Large intestine (tissue), 3 donors: Measurements from ENCODE around the gene TM6SF1. TPM values are rescaled to one million over a fixed set of nuclear protein-coding genes. Genes with fewer than 3 reads are reported as not detected.
"Not testable (repeated sequence)": the region's sequence is repeated elsewhere in the genome, so short reads cannot be mapped to it uniquely, and the experiment has no call there.

Source experiments
- DNase-seq, 2 donors: peaks; one replicate each; pipeline versions ENCODE4 v3.0.0 to v3.0.0-alpha.2; 2013
- H3K27ac ChIP-seq: one replicate; pipeline ENCODE4 v1.5.1; 2013; ENCODE audit warnings: low read length
- H3K27me3 ChIP-seq: 2 replicates; pipeline ENCODE4 v1.6.1; 2013; ENCODE audit warnings: low read length; ENCODE audit not compliant: control insufficient read depth, insufficient read depth
- H3K36me3 ChIP-seq: 2 replicates; pipeline ENCODE4 v1.6.1; 2013; ENCODE audit warnings: low read length; ENCODE audit not compliant: control insufficient read depth, insufficient read depth
- H3K4me1 ChIP-seq: one replicate; pipeline ENCODE4 v1.6.1; 2013; ENCODE audit warnings: low read length; ENCODE audit not compliant: control insufficient read depth, insufficient read depth
- H3K4me3 ChIP-seq: one replicate; pipeline ENCODE4 v1.5.1; 2013; ENCODE audit warnings: low read length
- H3K9me3 ChIP-seq: one replicate; pipeline ENCODE4 v1.6.1; 2013; ENCODE audit warnings: mild to moderate bottlenecking, low read depth, low read length, moderate library complexity; ENCODE audit not compliant: control insufficient read depth
- WGBS: methylation state at CpG from one replicate; pipeline ENCODE4 v1.1.5; 2013; ENCODE audit warnings: low lambda C conversion rate; ENCODE audit not compliant: insufficient coverage; 5-methylcytosine and 5-hydroxymethylcytosine counted together
- polyA plus RNA-seq: library from polyadenylated mRNA; unstranded; fragments of 120-200 nt; gene quantifications from one replicate; pipeline ENCODE4 v1.2.1, GENCODE V29; 2013

The TM6SF1 gene
- polyA plus RNA-seq, 1 donor: 1.4 TPM

DNA sequence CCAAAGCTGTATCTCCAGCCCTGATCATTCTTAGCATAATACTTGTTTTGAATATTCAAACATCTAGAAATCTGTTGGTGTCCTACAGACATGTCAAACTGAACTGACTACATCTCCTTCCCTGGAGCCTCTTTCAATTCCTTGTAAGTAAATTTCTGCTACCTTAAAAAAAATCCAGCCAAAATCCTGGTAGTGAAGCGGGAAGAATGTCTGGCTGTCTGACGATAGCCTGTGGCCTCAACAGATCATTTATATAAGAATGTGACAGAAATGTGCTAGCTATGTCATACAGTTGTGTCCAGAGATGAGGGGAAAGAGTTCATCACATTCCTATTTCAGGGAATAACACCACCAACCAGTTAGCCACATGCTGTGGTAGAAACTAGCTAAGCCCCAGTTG, 18.6 kb upstream of the TM6SF1 start:
- no peaks in the 10 kb centered on the region for H3K9me3 ChIP-seq
- no peaks in the 10 kb centered on the region for H3K36me3 ChIP-seq
- H3K4me3 ChIP-seq: no peak overlapping the region
- no CpG with 5 or more reads among the region's 2 CpGs for WGBS
- no peaks in the 10 kb centered on the region for H3K27me3 ChIP-seq
- no peaks in the 10 kb centered on the region for H3K4me1 ChIP-seq
- no peak overlapping the region for H3K27ac ChIP-seq
- no peak for DNase-seq

DNA sequence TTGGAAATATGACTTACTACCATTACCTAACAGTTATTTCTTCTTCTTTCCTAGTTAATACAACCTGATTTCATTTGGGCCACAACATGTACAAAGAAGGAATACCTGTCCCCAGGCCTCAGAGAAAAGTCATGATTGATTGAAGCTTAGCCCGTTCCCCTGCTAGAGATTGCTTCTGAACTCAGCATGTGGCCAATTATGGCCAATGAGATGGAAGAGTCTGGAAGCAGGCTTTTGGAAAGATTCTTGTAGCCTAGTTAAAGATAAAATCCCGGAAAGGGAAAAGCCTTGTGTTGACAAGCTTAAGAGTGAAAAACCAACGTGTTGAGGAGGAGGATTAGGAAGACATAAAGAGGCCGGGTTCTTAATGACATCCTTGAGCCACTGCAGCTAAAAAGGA, 17.0 kb upstream of the TM6SF1 start:
- H3K27ac ChIP-seq: no peak overlapping the region
- H3K4me1 ChIP-seq: no peaks in the 10 kb centered on the region
- 39% methylated on average over 3 of the region's 4 CpGs for WGBS
- DNase-seq: no peak
- H3K4me3 ChIP-seq: no peak overlapping the region
- no peaks in the 10 kb centered on the region for H3K9me3 ChIP-seq
- peaks cover 4% of the 10 kb centered on the region for H3K27me3 ChIP-seq
- H3K36me3 ChIP-seq: no peaks in the 10 kb centered on the region

DNA sequence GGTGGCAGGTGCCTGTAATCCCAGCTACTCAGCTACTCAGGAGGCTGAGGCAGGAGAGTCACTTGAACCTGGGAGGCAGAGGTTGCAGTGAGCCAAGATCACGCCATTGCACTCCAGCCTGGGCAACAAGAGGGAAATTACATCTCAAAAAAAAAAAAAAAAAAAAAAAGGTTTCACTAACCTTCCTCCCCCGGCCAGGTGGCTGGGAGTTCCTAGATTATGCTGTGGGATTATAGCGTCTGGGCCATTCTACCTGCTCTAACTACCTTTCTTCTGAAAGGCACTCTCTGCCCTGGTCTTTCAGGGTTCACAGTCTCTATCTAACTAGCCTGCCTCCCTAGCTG, 15.5 kb upstream of the TM6SF1 start:
- not testable (repeated sequence) for H3K36me3 ChIP-seq, H3K4me1 ChIP-seq, H3K9me3 ChIP-seq, H3K4me3 ChIP-seq, DNase-seq, H3K27me3 ChIP-seq, H3K27ac ChIP-seq
- no CpG with 5 or more reads among the region's 3 CpGs for WGBS

DNA sequence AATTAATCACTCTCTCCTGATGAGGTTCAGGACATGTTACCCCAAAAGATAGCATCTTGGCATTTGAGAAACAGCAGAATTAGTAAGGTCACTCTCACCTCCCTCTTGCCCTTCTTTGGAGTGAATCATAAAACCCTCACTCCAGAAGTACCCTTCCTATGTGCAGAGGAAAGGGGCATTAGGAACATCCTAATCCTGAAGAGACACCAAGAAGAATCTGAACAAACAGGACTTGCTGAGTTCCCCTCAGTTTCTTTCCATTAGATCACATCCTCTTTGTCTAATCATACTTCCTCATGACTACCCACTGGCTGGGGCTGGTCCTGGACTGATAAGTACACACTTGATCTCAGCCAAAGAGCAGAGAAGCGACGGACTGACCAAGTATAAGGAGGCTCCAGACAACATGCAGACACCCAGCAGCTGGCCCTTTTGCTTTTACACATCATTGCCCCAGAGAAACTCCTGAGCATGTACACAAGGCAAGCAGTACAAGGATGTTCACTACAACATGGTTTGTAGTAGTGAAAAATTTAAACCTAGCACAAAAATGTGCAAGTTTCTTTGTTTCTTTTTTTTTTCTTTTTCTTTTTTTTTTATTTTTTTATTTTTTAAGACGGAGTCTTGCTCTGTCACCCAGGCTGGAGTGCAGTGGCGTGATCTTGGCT, 15.0 kb upstream of the TM6SF1 start:
- peaks cover 6% of the 10 kb centered on the region for H3K27me3 ChIP-seq
- H3K9me3 ChIP-seq: no peaks in the 10 kb centered on the region
- no peaks in the 10 kb centered on the region for H3K36me3 ChIP-seq
- H3K4me3 ChIP-seq: no peak overlapping the region
- H3K27ac ChIP-seq: no peak overlapping the region
- peak in 1 of 2 donors; percentile 22 for DNase-seq
- H3K4me1 ChIP-seq: no peaks in the 10 kb centered on the region
- WGBS: 100% methylated on average over 1 of the region's 4 CpGs

DNA sequence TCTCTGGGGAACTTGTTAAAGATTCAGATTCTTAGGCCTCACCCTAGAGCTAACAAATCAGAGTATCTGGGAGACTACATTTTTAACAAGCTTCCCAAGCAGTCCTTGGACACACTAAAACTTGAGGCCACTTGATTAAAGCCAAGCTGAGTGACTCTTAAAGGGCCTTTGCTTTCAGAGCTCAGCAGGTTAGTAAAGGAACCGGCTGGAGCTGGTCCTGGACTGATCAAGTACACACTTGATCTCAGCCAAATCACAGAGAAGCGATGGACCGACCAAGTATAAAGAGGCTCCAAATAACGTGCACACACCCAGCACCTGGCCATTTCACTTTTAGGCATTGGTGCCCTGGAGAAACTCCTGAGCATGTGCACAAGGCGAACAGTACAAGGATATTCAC, 12.9 kb upstream of the TM6SF1 start:
- Histone ChIP-seq H3K4me1 (no peaks in the 10 kb centered on the region), H3K4me3 (no peak overlapping the region), H3K27ac (no peak overlapping the region), H3K36me3 (no peaks in the 10 kb centered on the region), H3K27me3 (peaks cover 7% of the 10 kb centered on the region), H3K9me3 (no peaks in the 10 kb centered on the region)
- no peak for DNase-seq
- no CpG with 5 or more reads among the region's 5 CpGs for WGBS

DNA sequence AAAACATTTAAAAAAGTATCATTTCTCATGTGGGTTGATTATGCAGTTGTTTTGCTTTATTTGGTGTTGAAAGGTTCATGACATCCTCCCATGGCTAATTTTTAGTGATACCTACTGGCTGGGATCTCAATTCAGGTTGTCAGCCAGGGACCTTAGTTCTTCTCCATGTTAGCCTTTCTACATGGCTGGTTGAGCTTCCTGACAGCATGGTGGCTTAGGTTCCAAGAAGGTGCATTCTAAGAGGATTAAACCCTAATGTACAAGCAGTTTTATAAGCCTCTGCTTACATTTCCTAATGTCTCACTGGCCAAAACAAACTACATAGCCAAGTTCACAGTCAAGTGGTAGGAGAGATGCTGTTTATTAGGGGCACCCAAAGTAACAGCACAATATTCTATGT, 9.4 kb upstream of the TM6SF1 start:
- Histone ChIP-seq H3K4me1 (no peaks in the 10 kb centered on the region), H3K9me3 (no peaks in the 10 kb centered on the region), H3K4me3 (no peak overlapping the region), H3K27ac (no peak overlapping the region), H3K27me3 (peaks cover 16% of the 10 kb centered on the region), H3K36me3 (no peaks in the 10 kb centered on the region)
- no peak for DNase-seq

DNA sequence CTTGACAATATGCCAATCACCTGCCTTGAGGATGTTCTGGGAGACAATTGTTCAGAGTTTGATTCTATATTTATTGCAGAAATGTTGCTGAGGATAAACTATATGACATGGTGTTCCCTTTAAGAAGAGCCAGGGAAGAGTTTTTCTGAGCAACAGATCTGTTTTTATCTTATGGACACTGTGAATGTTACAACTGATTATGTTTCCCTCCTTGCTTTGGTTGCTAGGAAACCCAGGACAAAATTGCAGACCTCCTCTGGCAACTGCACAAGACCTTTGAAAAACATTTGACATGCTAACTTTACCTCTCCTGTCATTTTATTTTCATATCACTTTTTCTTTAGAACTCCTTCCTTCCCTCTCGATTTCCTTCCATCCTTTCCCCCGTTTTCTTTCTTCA, 8.2 kb upstream of the TM6SF1 start:
- 83% methylated on average over 1 of the region's 2 CpGs for WGBS
- no peaks in the 10 kb centered on the region for H3K36me3 ChIP-seq
- no peak overlapping the region for H3K27ac ChIP-seq
- H3K9me3 ChIP-seq: no peaks in the 10 kb centered on the region
- no peaks in the 10 kb centered on the region for H3K4me1 ChIP-seq
- no peak overlapping the region for H3K4me3 ChIP-seq
- no peak for DNase-seq
- H3K27me3 ChIP-seq: peaks cover 16% of the 10 kb centered on the region

DNA sequence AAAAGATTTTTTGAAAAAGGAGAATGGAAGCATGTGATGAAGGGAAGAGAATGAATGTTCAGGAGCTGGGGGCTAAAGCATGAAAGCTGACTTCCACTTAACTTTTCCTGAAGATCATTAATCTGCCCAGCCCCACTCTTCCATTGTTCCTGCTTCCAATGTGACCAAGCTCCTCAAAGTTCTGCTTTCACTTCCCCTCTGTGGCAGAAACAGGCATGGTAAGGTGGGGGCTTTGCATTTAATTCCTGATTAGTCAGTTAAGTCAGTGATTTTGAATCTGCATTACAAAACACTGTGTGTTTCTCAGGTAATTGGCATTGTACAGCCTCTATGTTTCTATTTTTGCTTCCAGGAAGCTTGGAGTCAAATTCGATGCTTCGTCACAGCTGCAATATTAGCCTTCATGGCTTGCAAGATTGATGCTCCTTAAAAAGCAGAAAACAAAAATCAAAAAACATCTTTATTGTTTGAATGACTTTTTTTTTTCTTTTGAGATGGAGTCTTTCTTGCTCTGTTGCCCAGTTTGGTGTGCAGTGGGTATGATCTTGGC, 7.3 kb upstream of the TM6SF1 start:
- Histone ChIP-seq H3K36me3 (no peaks in the 10 kb centered on the region), H3K27ac (no peak overlapping the region), H3K27me3 (peaks cover 12% of the 10 kb centered on the region), H3K4me1 (no peaks in the 10 kb centered on the region), H3K4me3 (no peak overlapping the region), H3K9me3 (no peaks in the 10 kb centered on the region)
- DNase-seq: no peak
- WGBS: 86% methylated on average over 2 of the region's 2 CpGs

DNA sequence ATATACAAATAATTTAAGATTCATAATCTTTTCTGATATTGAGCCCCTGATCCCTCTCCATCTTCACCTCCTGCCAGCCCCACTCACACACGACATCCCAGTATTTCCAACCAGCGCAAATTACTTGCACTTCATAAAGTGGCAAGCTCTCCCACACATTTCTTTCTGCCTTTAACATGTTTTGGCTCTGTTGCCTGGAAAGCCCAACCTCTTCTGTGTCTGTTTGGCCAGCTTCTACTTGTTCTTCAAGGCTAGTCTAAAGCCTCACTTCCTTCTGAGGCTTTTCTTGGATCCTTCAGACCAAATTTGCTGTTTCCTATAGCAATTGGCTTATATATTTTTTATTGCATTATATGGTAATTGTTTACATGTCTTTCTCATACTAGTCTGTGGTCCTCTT, 5.1 kb upstream of the TM6SF1 start:
- no peak for DNase-seq
- Histone ChIP-seq H3K36me3 (no peaks in the 10 kb centered on the region), H3K27me3 (peaks cover 21% of the 10 kb centered on the region), H3K9me3 (no peaks in the 10 kb centered on the region), H3K4me3 (no peak overlapping the region), H3K27ac (no peak overlapping the region), H3K4me1 (no peaks in the 10 kb centered on the region)
- 100% methylated on average over 2 of the region's 2 CpGs for WGBS

DNA sequence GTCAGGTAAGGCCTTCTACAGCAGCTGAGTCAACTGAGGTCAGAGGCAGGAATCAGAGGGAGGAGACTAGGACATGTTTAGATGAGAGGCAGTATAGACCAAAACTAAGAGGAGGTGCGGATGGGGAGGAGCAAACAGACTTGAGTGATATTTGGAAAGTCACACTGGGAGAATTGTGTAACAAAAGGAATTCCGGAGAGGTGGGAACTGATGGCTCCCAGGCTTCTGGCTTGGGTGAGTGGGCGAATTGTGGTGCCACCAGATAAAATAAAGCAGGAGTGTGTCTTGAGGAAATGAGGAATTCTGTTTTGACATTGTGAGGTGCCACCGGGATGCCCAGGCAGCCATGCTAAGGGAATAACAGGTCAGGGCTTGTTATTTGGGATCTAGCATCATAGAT, 3.3 kb upstream of the TM6SF1 start:
- Histone ChIP-seq H3K4me3 (no peak overlapping the region), H3K9me3 (no peaks in the 10 kb centered on the region), H3K36me3 (no peaks in the 10 kb centered on the region), H3K27ac (no peak overlapping the region), H3K27me3 (peaks cover 37% of the 10 kb centered on the region), H3K4me1 (no peaks in the 10 kb centered on the region)
- 100% methylated on average over 1 of the region's 4 CpGs for WGBS
- no peak for DNase-seq

DNA sequence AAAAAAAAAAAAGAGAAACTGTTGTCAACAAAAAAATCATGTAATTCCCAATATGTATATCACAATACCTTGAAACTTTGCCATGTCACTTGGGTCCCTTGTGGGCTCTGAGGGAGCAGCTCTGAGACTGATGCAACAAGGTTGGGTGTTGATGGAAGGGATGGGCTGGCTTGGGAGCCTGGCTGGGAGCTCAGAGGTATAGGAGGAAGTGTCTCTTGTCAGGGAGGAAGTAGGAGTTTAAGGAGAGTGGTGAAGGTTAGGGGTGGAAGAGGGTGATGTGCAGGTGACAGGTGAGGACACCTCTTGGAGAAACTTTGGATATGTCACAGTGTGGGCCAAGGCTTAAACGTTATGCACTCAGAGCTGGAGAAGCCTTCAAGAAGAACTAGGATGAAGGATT, 2.0 kb upstream of the TM6SF1 start:
- Histone ChIP-seq H3K4me1 (no peaks in the 10 kb centered on the region), H3K36me3 (no peaks in the 10 kb centered on the region), H3K27ac (no peak overlapping the region), H3K27me3 (peaks cover 43% of the 10 kb centered on the region), H3K4me3 (no peak overlapping the region), H3K9me3 (no peaks in the 10 kb centered on the region)
- DNase-seq: no peak
- WGBS: no CpG with 5 or more reads among the region's 1 CpG
